ENCODE data around the gene CCDC13. TPM values are rescaled to one million over a fixed set of nuclear protein-coding genes. Genes with fewer than 3 reads are reported as not detected.

CCDC13 gene
- total RNA-seq, 1 experiment from 2014 or later, result 2.3 TPM

DNA sequence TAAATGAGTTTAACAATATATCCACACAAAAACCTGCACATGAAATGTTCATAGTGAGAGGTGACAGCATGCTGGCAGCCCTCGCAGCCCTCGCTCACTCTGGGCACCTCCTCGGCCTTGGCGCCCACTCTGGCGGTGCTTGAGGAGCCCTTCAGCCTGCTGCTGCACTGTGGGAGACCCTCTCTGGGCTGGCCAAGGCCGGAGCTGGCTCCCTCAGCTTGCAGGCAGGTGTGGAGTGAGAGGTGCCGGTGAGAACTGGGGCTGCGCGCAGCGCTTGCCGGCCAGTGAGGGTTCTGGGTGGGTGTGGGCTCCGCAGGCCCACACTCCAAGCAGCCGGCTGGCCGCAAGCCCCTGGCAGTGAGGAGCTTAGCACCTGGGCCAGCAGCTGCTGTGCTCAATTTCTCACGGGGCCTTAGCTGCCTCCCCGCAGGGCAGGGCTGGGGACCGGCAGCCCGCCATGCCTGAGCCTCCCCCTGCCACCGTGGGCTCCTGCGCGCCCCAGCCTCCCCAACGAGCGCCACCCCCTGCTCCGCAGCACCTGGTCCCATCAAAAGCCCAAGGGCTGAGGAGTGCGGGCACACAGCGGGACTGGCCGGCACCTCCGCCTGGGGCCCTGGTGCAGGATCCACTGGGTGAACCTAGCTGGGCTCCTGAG is 3.4 kb downstream of the CCDC13 start:
- Histone ChIP-seq H2AFZ (ENCODE audit: low read depth, low read length, poor library complexity, severe bottlenecking) (no peak overlapping the region), H3K9ac (ENCODE audit: low read length) (no peak overlapping the region), H4K20me1 (ENCODE audit: insufficient read depth) (no peaks in the 10 kb centered on the region), H3K9me2 (ENCODE audit: insufficient read depth) (no peaks in the 10 kb centered on the region), H3K9me3 (ENCODE audit: control insufficient read depth in 1 of 2, insufficient read depth in 1 of 2, low read depth in 1 of 2, low read length in 2 of 2) (no peaks in the 10 kb centered on the region), H3K27ac (ENCODE audit: low read depth, low read length) (no peak overlapping the region), H3K4me2 (ENCODE audit: low read length) (no peak overlapping the region), H3K27me3 (ENCODE audit: insufficient read depth, low read length) (no peaks in the 10 kb centered on the region), H3K4me1 (ENCODE audit: control insufficient read depth in 1 of 2, insufficient read depth in 2 of 2, low read length in 2 of 2) (no peaks in the 10 kb centered on the region), H3K4me3 (replicated peaks in 1 of 2; ENCODE audit: low read depth in 1 of 2, low read length in 2 of 2) (no peak overlapping the region), H3K36me3 (ENCODE audit: control insufficient read depth in 1 of 2, insufficient read depth in 2 of 2, low read length in 2 of 2) (no peaks in the 10 kb centered on the region), H3K79me2 (ENCODE audit: insufficient read depth, low read length) (no peaks in the 10 kb centered on the region)
- intact Hi-C loops (cut with micrococcal nuclease), result no loop called here
- no TSS peak for BruUV-seq (replicated peaks)
- no peak for ATAC-seq
- ChIA-PET POLR2A (no interaction called here), CTCF (interaction anchor here (0.7 kb wide), 1 partner anchor 61 kb away, joined by 4 read pairs; no protein-coding TSS in a partner anchor), RAD21 (ENCODE audit: low non-redundant PET in 1 of 2, low total read pairs in 2 of 2, uncharacterized antibody in 2 of 2, unreplicated experiment in 2 of 2) (no interaction called here)
- no peak for DNase-seq (ENCODE audit: low read depth, low spot score)
- TF ChIP-seq ZFX (IDR thresholded peaks at IDR 0.05) (no peak), POLR2A (IDR thresholded peaks at IDR 0.05; ENCODE audit: borderline replicate concordance, extremely low read depth, insufficient read depth, insufficient read length) (no peak), CEBPB (IDR thresholded peaks at IDR 0.05; ENCODE audit: low read depth) (no peak), SRF (IDR thresholded peaks at IDR 0.05; ENCODE audit: low read depth) (no peak), ELF1 (IDR thresholded peaks at IDR 0.05; ENCODE audit: borderline replicate concordance, low read depth) (no peak), EZH2 (IDR thresholded peaks at IDR 0.05) (no peak), EGR1 (IDR thresholded peaks at IDR 0.05; ENCODE audit: low read depth) (no peak), CBX3 (IDR thresholded peaks at IDR 0.05; ENCODE audit: low read depth) (no peak)
- TF ChIP-seq, protein P1, sequence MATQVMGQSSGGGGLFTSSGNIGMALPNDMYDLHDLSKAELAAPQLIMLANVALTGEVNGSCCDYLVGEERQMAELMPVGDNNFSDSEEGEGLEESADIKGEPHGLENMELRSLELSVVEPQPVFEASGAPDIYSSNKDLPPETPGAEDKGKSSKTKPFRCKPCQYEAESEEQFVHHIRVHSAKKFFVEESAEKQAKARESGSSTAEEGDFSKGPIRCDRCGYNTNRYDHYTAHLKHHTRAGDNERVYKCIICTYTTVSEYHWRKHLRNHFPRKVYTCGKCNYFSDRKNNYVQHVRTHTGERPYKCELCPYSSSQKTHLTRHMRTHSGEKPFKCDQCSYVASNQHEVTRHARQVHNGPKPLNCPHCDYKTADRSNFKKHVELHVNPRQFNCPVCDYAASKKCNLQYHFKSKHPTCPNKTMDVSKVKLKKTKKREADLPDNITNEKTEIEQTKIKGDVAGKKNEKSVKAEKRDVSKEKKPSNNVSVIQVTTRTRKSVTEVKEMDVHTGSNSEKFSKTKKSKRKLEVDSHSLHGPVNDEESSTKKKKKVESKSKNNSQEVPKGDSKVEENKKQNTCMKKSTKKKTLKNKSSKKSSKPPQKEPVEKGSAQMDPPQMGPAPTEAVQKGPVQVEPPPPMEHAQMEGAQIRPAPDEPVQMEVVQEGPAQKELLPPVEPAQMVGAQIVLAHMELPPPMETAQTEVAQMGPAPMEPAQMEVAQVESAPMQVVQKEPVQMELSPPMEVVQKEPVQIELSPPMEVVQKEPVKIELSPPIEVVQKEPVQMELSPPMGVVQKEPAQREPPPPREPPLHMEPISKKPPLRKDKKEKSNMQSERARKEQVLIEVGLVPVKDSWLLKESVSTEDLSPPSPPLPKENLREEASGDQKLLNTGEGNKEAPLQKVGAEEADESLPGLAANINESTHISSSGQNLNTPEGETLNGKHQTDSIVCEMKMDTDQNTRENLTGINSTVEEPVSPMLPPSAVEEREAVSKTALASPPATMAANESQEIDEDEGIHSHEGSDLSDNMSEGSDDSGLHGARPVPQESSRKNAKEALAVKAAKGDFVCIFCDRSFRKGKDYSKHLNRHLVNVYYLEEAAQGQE (IDR thresholded peaks at IDR 0.05; ENCODE audit: low read depth), result no peak
- TF ChIP-seq, protein P2, sequence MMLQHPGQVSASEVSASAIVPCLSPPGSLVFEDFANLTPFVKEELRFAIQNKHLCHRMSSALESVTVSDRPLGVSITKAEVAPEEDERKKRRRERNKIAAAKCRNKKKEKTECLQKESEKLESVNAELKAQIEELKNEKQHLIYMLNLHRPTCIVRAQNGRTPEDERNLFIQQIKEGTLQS (IDR thresholded peaks at IDR 0.05), result no peak
- TF ChIP-seq, protein P3, sequence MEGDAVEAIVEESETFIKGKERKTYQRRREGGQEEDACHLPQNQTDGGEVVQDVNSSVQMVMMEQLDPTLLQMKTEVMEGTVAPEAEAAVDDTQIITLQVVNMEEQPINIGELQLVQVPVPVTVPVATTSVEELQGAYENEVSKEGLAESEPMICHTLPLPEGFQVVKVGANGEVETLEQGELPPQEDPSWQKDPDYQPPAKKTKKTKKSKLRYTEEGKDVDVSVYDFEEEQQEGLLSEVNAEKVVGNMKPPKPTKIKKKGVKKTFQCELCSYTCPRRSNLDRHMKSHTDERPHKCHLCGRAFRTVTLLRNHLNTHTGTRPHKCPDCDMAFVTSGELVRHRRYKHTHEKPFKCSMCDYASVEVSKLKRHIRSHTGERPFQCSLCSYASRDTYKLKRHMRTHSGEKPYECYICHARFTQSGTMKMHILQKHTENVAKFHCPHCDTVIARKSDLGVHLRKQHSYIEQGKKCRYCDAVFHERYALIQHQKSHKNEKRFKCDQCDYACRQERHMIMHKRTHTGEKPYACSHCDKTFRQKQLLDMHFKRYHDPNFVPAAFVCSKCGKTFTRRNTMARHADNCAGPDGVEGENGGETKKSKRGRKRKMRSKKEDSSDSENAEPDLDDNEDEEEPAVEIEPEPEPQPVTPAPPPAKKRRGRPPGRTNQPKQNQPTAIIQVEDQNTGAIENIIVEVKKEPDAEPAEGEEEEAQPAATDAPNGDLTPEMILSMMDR (IDR thresholded peaks at IDR 0.05 in 2 of 3, conservative IDR thresholded peaks at IDR 0.05 in 1 of 3; ENCODE audit: borderline replicate concordance in 1 of 3, insufficient read depth in 1 of 3, low read depth in 2 of 3, low read length in 2 of 3), result no peak
- TF ChIP-seq, protein P4, sequence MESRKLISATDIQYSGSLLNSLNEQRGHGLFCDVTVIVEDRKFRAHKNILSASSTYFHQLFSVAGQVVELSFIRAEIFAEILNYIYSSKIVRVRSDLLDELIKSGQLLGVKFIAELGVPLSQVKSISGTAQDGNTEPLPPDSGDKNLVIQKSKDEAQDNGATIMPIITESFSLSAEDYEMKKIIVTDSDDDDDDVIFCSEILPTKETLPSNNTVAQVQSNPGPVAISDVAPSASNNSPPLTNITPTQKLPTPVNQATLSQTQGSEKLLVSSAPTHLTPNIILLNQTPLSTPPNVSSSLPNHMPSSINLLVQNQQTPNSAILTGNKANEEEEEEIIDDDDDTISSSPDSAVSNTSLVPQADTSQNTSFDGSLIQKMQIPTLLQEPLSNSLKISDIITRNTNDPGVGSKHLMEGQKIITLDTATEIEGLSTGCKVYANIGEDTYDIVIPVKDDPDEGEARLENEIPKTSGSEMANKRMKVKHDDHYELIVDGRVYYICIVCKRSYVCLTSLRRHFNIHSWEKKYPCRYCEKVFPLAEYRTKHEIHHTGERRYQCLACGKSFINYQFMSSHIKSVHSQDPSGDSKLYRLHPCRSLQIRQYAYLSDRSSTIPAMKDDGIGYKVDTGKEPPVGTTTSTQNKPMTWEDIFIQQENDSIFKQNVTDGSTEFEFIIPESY (IDR thresholded peaks at IDR 0.05; ENCODE audit: extremely low read depth, insufficient replicate concordance, low read length), result no peak

Data from HCT116 (cell line).